GM19035 (cell line): ENCODE data around the gene HMGB1.
A peak's percentile ranks its signal among the peaks of the same experiment; 100 is the strongest.

Experiments used
- ATAC-seq: cut with Tn5 transposase; IDR thresholded peaks from one replicate; pipeline ENCODE4 v1.9.1; 2021; ENCODE audit not compliant: unreplicated experiment

HMGB1 gene

GRCh38 chr13:30465593-30466357, at the start of gene HMGB1:
TSS of gene HMGB1 (minus strand) at chr13:30465936. CDS start at chr13:30463680, 2,256 bp downstream.
- peak; percentile 77 for ATAC-seq

DNA sequence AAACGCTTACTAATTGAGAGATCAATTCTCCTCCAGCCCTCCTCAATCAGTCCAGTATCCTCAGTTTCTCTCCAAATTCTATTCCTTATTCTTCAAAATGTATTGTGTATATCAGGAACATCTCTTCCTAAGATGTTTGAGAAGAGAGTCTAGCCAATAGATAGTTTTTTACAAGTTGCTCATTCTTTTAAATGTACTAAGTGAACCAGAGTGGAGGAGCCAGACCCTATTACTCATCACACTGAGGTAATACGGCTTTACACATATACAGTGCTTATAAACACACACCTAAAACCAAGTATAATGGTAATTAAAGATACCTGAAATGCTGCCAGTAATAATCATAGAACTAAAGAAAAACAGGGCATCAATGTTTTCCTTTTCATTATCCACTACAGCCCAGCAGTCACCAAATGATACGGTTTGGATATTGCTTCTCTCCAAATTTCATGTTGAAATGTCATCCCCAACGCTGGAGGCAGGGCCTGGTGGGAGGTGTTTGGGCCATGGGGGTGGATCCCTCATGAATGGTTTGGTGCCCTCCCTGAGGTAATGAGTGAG, 45.2 kb upstream of the HMGB1 start:
- ATAC-seq: no peak

DNA sequence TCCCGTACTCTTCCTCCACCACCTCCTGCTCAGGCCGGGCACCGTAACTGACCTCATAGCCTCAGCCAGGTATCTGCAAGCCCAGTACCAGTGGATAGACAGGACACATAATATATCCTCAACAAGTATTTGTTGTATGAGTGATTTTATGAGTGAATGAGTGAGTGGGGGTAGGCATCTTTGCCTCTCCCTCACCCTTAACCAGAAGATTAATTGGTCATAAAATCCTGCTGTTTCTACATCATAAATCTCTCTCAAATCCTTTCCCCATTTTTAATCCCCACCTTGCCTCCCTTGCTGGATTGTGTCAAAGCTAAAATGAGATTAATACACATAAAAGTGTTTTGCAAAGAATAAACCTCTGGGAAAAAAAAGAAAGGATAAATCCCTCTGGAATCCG, 44.4 kb upstream of the HMGB1 start:
- ATAC-seq: no peak

DNA sequence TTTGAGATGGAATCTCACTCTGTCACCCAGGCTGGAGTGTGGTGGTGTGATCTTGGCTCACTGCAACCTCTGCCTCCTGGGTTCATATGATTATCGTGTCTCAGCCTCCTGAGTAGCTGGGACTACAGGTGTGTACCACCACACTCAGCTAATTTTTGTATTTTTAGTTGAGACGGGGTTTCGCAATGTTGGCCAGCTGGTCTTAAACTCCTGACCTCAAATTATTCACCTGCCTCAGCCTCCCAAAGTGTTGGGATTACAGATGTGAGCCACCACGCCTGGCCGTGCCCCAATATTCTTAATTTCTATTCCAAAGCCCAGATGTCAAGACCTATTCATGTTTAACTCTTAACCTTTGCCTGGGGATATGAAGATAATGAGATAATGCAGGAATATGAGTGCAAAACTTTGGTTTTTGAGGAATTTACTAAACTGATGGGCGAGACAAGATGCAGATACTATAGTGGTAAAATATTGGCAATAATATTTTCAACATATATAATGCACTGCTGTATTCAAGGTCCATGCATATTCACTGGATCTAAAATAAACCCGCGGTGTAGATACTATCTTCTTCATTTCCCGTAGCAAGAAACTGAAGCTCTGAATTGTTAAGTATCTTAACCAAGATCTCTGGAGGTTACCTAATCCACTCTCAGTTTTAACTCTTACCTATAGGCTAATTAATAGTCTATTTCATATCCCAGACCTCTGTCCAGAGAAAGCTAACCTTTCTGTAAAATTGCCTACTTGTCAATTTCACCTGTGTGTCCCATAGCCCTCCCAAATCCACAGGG, 43.7 kb upstream of the HMGB1 start:
- ATAC-seq: no peak

- ATAC-seq: no peak
These were observed 38.3 kb upstream of the HMGB1 start for GRCh38 chr13:30504081-30504480.

GRCh38 chr13:30502237-30502636, 36.5 kb upstream of the HMGB1 start:
- no peak for ATAC-seq

GRCh38 chr13:30499338-30499737, 33.6 kb upstream of the HMGB1 start:
- ATAC-seq: no peak

DNA sequence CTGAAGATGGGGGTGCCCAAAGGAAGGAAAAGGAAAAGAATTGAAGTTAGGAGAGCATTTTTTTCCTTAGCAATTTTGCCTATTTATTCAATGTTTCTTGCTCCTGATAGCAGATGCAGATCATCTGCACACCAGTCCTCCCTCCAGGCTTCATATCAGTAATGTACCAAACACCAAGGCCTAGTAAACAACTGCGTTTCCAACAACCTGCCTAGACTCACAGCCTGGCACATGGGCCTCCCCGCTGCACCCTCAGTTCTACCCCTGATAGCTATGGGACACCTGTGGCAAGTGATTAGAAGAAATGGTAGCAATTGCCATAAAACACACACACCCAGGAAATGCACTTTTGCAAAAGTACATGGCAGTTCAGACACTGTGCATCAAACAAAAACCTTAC, 30.4 kb upstream of the HMGB1 start:
- ATAC-seq: no peak

DNA sequence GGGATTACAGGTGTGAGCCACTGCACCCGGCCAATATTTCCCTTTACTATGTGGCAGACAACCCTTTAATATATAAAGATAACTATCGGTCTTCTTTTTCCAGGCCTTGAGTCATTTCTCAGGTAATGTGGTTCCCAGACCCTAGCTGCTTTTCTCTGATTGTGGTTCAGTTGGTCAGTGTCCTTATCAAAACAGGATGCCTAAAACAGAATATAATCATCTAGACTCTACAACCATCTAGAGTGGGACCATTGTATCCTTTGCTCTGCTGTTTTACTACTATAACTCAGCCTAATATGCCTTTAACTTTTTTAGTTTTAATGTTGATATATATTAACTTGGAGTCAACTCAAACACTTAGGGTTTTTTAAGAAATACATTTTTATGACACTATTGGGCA, 30.0 kb upstream of the HMGB1 start:
- ATAC-seq: no peak

DNA sequence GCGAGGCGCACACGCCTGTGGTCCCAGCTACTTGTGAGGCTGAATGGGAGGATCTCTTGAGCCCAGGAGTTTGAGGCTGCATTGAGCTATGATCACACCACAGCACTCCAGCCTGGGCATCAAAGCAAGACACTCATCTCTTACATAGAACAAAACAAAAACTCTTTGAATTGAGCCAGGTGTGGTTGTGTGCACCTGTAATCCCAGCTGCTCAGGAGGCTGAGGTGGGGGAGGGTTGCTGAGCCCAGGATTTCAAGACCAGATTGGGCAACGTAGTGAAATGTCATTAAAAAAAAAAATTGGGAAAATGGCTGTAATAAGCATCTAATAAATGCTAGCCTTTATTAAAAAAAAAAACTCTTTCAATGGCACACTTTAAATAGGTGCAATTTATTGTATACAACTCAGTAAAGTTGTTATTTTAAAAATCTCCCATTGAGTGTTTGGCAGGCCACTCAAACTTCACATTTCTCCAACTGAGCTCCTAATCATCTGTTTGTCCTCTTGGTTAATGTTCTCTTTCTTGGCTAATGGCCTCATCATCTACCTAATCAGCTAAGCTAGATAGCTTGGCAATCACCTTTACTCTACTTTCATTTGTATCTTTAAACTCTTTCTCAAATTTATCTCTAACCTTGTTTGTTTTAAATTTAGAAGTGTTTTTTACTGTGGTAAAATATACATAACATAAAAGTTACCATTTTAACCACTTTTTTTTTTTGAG, 28.1 kb upstream of the HMGB1 start:
- ATAC-seq: no peak

- no peak for ATAC-seq
These were observed 21.3 kb upstream of the HMGB1 start for GRCh38 chr13:30487075-30487470.

DNA sequence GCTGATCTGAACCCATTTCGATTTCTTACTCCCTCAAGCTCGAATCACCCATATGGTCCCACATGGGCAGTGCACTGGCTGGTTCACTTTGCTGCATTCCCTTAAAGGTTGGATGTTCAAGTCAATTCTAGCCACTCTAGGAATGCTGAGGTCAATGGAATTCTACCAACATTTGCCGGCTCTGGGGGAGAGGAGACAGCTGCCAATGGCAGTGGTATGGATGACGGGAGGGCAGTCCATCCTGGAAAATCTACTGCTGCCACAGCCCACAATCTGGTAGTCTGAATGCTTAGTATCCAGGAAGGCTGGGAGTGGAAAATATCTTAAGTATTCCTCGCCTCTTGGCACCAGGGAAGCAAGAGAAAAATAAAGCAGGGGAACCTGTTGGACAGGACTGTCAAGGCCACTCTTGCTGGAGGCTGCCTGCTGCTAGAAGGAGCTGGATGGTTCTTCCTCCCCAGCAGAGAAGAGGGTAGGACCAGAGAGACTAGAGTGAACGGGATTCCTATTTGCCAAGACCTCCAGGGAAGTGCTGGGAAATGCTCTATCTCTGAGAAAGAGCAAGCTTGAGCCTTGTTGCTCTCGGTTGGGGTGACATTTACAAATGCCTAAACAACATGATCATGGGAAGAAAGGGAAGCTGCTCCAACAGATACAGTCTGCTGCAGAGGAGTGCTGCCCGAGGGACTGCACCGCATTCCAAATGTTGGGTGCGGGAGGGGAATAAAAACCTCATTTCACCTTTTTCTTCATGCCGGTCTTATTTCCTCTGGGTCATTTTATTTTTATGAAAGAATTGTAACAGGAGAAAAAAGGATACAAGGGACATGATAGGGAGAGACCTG, 20.7 kb upstream of the HMGB1 start:
- no peak for ATAC-seq

- no peak for ATAC-seq
These were observed 15.6 kb upstream of the HMGB1 start for GRCh38 chr13:30481241-30481760.

- ATAC-seq: no peak
These were observed 14.7 kb upstream of the HMGB1 start for GRCh38 chr13:30480292-30480950.

DNA sequence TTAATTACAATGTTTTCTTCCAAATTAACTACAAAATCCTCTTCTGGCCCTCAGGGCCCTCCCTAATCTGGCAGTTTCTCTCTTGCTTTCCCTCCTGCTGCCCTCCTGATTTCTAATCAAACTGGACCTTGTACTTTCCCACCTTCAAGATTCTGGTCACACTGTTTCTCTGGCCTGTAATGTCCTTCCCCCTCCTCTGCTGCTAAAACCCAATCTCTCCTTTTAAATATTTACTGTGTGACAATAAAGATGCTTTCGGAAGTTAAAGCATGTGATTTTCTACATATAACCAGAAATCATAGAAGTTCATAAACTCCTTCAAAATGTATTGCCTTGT, 14.1 kb upstream of the HMGB1 start:
- no peak for ATAC-seq

DNA sequence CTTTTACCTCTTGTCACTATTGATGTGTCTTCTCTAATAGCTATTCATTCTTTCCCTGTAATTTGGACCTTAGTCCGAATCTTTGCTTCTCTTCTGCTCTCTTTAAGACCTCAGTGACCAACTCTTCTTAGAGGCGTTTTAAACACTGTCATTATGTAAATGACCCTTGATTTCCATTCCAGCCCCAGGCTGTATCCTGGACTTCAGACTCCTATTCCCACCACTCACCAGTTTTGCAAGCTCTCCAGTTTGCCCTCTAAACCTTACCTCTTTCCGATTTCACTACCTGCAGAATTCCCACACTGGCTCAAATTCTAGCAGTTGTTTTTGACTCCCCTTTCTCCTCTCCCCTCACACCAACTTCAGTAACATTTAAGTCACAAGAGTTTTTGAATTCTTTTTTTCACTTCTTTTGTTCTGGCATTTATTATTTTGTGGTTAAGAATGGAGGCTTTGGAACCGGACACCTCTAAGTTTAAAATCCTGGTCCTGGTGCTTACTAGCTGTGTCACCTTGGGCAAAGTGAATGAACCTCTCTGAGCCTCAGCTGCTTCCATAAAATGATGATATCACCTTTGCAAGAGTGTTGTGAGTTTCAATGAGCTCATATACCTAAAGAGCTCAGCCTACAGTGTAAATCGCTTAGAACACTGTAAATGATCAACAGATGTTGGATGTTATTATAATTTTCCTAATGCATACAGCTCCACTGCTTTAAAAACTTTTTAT, 13.6 kb upstream of the HMGB1 start:
- ATAC-seq: no peak

DNA sequence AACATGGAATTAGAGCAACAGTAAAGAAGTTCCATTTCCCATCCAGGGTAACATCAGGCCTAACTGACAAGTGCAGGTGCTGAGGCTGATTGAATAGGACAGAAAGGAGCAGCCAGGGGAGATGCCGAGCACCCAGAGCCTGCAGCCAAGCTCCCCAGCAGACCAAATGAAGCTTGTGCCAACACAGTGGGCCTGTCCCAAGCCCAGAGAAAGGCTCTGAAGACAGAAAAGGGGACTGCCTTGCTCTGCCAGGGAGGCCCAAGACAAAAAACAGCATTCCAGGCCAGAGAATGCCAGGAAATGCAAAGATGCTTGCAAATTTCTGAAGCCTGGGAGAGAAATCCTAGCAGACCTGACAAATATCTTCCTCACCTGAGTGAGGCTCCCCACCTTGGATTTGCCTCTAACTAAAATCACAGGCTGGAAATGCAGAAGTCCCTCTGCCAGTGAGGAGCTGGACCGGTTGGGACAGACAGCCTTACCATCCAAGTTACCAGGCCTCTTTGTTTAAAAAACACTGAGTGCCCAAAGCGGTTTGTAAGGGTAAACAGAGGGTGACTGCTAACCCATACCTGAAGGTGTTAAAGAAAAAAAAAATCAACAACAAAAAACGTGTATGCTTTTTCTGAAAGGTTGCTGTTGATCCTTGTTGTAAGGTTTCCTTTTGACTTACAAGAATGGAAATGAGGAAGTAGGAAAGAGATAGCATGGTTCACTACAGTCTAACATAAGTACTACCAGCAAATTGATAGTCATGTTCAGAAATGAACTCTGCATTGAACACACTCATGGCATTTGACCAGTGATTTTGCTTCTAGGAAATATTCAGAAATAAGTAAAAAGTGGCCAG, 11.8 kb upstream of the HMGB1 start:
- peak; percentile 87 for ATAC-seq

- no peak for ATAC-seq
These were observed 7.9 kb upstream of the HMGB1 start for GRCh38 chr13:30473675-30474074.
